Parathyroid adenoma (tissue), 2 donors: Measurements from ENCODE around the gene GRK2.

ENCODE experiments used
- H2AFZ ChIP-seq: fragments of 300-600 bp; sonication (generic); one replicate; pipeline ENCODE4 v1.7.0; 2017; ENCODE audit warnings: antibody characterized with exemption, mild to moderate bottlenecking
- H3K27ac ChIP-seq: fragments of 300-600 bp; sonication (generic); one replicate; pipeline ENCODE4 v1.7.0; 2017
- H3K27me3 ChIP-seq: fragments of 300-600 bp; sonication (generic); one replicate; pipeline ENCODE4 v1.7.0; 2017; ENCODE audit warnings: low read length; ENCODE audit not compliant: control insufficient read depth, insufficient read depth
- H3K36me3 ChIP-seq: fragments of 300-600 bp; sonication (generic); one replicate; pipeline ENCODE4 v1.7.0; 2017; ENCODE audit warnings: low read length; ENCODE audit not compliant: control insufficient read depth, insufficient read depth
- H3K4me1 ChIP-seq: fragments of 300-600 bp; sonication (generic); one replicate; pipeline ENCODE4 v1.7.0; 2017; ENCODE audit warnings: control low read depth
- H3K4me2 ChIP-seq: fragments of 300-600 bp; sonication (generic); one replicate; pipeline ENCODE4 v1.7.0; 2017; ENCODE audit warnings: low read length
- H3K4me3 ChIP-seq: fragments of 300-600 bp; sonication (generic); one replicate; pipeline ENCODE4 v1.7.0; 2017; ENCODE audit warnings: low read depth, low read length
- H3K79me2 ChIP-seq: fragments of 300-600 bp; sonication (generic); one replicate; pipeline ENCODE4 v1.7.0; 2017; ENCODE audit warnings: control low read depth
- H3K9ac ChIP-seq: fragments of 300-600 bp; sonication (generic); one replicate; pipeline ENCODE4 v1.7.0; 2017; ENCODE audit warnings: mild to moderate bottlenecking
- H3K9me3 ChIP-seq: fragments of 300-600 bp; sonication (generic); one replicate; pipeline ENCODE4 v1.7.0; 2017; ENCODE audit warnings: low read length; ENCODE audit not compliant: control insufficient read depth
- TF ChIP-seq, protein P1 (sequence below): fragments of 300-600 bp; sonication (generic); IDR thresholded peaks from one replicate; pipeline ENCODE4 v1.7.0; 2017; ENCODE audit warnings: antibody characterized with exemption, mild to moderate bottlenecking
- donor health status: primary hyperparathyroidism.

Gene GRK2

DNA sequence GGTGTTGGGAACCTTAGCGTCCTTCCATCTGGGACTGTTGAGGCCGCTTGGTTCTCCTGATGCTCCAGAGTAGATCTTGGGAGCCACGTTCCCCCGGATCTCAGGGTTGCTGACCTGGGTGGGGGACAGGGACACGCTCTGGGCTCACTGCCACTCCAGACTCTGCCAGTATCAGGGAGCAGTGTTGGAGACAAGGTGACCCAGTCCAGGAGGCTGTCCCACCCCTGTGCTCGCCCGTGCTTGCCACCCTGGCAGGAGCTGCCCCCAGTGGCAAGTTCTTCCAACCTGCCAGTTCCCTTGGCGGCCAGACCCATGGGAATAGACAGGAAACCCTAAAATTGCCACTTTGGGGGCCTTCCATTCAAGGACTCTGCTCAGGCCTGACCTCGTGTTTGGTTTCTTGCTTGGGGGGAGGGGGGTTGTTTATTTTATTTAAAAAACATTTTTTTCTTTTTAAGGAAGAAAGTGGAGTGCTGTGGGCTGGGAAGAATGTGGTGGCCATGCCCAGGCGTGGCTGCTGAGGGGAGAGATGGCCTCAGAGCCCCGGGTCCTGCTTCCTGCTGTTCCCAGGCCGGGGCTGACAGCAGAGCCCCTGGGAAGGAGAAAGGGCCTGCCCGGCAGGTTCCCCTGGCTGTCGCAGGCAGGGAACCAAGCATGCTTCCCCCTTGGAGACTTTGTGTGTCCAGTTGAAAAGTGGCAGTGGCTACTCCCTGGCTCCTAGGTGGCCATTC, 7.2 kb downstream of the GRK2 start:
- TF ChIP-seq, protein P1, sequence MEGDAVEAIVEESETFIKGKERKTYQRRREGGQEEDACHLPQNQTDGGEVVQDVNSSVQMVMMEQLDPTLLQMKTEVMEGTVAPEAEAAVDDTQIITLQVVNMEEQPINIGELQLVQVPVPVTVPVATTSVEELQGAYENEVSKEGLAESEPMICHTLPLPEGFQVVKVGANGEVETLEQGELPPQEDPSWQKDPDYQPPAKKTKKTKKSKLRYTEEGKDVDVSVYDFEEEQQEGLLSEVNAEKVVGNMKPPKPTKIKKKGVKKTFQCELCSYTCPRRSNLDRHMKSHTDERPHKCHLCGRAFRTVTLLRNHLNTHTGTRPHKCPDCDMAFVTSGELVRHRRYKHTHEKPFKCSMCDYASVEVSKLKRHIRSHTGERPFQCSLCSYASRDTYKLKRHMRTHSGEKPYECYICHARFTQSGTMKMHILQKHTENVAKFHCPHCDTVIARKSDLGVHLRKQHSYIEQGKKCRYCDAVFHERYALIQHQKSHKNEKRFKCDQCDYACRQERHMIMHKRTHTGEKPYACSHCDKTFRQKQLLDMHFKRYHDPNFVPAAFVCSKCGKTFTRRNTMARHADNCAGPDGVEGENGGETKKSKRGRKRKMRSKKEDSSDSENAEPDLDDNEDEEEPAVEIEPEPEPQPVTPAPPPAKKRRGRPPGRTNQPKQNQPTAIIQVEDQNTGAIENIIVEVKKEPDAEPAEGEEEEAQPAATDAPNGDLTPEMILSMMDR, result no peak
- Histone ChIP-seq H2AFZ (no peak overlapping the region), H3K4me2 (no peak overlapping the region), H3K9me3 (no peaks in the 10 kb centered on the region), H3K27me3 (no peaks in the 10 kb centered on the region), H3K27ac (no peak overlapping the region), H3K36me3 (no peaks in the 10 kb centered on the region), H3K79me2 (peaks cover 9% of the 10 kb centered on the region), H3K4me1 (no peaks in the 10 kb centered on the region), H3K9ac (no peak overlapping the region), H3K4me3 (no peak overlapping the region)

DNA sequence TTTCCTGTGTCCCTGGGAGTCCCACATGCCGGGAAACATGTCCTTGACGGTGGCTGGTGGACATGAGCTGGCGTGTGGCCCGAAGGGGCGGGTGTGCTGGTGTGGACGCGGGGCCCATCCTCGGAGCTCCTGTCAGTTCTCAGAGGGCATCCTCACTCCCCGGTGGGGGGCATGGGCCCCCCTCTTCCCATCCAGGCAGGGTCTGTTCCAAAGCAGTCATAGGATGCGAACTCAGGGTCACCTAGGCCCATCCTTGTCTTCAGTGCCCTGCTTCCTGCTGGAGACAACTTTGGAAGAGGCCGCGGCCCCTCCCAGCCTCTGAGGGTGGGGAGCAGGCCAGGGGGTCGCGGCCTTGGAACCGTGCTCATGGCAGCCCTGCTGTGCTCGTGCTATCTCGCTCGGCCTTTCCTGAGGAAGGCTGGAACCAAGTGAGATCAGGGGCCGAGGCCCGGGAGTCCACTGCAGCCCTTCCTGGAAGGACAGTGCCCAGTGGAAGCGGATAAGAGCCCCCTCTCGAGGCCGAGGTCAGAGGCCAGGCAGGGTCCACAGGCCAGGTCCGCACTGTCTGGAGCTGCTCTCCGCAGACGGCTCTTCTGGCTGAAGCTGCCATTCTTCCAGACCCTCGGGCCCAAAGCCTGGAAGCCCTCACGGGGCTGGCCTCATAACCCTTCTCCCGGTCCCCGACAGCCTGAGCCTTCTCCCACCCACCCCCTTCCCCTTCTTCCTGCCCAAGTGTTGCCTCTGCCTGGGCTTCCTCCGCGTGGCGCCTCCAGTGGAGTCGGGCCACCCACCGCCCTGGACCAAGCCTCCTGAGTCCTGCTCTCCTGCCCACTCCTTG, 8.7 kb downstream of the GRK2 start:
- H2AFZ ChIP-seq, result no peak overlapping the region
- H3K27ac ChIP-seq, result peak overlapping the region; percentile 16
- TF ChIP-seq, protein P1, result no peak
- peaks cover 5% of the 10 kb centered on the region for H3K79me2 ChIP-seq
- no peak overlapping the region for H3K4me3 ChIP-seq
- H3K4me1 ChIP-seq, result no peaks in the 10 kb centered on the region
- H3K36me3 ChIP-seq, result no peaks in the 10 kb centered on the region
- H3K9me3 ChIP-seq, result no peaks in the 10 kb centered on the region
- no peak overlapping the region for H3K4me2 ChIP-seq
- H3K9ac ChIP-seq, result no peak overlapping the region
- H3K27me3 ChIP-seq, result no peaks in the 10 kb centered on the region

DNA sequence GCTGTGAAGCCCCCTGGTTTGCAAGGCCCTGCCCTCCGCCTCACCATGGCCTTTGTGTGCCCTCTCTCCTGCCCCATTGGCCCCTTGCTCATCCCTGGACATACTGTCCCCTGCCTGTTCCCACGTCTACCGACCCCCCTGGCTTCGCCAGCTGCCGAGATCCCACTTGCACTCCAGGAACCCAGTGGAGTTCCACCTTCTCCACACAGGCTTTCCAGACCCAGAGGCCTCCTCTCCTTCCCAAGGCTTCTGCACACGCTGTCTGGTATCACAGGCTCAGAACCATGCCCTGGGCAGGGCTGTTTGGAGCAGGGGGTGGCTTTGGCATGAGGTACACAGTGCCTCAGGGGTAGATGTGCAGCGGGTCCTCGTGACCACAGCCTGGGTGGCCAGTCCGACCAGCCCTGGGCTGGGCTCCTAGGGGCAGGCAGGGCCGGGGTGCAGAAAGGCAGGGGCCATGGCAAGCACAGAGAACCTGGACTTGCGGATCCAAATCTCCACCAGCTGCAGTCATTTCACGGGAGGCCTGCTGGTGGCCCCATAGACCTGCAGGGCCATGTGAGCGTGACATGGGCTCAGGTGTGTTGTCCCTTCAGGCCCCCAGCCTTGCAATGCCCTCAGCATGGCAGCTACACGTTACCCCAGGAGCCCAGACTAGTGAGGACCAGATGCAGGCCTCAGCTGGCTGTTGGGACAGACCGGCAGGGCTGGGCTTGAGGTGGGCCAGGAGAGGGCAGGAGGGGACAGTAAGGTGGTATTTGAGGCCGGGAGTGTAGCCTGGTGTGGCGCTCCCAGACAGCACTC, 9.5 kb downstream of the GRK2 start:
- Histone ChIP-seq H3K27me3 (no peaks in the 10 kb centered on the region), H3K4me2 (no peak overlapping the region), H3K36me3 (no peaks in the 10 kb centered on the region), H3K9me3 (no peaks in the 10 kb centered on the region), H3K9ac (no peak overlapping the region), H2AFZ (no peak overlapping the region), H3K79me2 (peaks cover 5% of the 10 kb centered on the region), H3K27ac (peak overlapping the region; percentile 16), H3K4me3 (no peak overlapping the region), H3K4me1 (no peaks in the 10 kb centered on the region)
- TF ChIP-seq, protein P1, result no peak

DNA sequence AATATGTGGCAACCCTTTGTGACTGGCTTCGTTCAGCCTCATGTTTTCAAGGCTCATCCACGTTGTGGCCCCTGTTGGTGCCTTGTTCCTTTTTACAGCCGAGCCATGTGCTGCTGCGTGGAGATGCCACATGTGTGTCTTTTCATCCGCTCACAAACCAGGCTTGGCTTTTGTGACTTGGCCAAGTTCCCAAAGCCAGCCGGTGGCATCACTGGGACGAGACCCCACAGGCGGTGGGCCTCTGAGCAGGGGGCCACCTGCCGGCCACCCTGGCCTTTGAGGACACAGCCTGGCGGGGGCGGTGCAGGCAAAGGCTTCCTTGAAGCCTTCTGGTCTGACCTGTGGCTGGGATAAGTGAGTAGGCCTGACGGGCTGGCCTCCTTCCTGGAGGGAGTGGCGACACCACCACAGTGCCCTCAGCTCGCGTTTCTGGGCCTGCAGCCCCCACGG, 10.5 kb downstream of the GRK2 start:
- H3K36me3 ChIP-seq, result no peaks in the 10 kb centered on the region
- peaks cover 5% of the 10 kb centered on the region for H3K79me2 ChIP-seq
- H2AFZ ChIP-seq, result no peak overlapping the region
- no peaks in the 10 kb centered on the region for H3K9me3 ChIP-seq
- no peaks in the 10 kb centered on the region for H3K4me1 ChIP-seq
- H3K27ac ChIP-seq, result peak overlapping the region; percentile 65
- H3K4me2 ChIP-seq, result no peak overlapping the region
- H3K27me3 ChIP-seq, result no peaks in the 10 kb centered on the region
- no peak overlapping the region for H3K9ac ChIP-seq
- H3K4me3 ChIP-seq, result no peak overlapping the region
- TF ChIP-seq, protein P1, result no peak
